Transverse colon (tissue), 3 donors: ENCODE data around the gene CYGB.

ENCODE experiments used
- CTCF ChIP-seq, 5 experiments: fragments of 200-600 bp in 3 of 5; fragments of 450-650 bp in 2 of 5; sonication (generic) in 3 of 5; IDR thresholded peaks; 1 replicate in 2 of 5; 2 replicates in 3 of 5; pipeline ENCODE4 v1.5.1; 2016 to 2017; ENCODE audit warnings: antibody characterized with exemption in 5 of 5, inconsistent platforms in 3 of 5, mild to moderate bottlenecking in 2 of 5, moderate library complexity in 1 of 5
- POLR2A ChIP-seq: fragments of 450-650 bp; IDR thresholded peaks from one replicate; pipeline ENCODE4 v1.6.1; 2016; ENCODE audit warnings: antibody characterized with exemption, mild to moderate bottlenecking, moderate library complexity

GRCh38 chr17:76551685-76552084 lies 14.2 kb upstream of the CYGB start:
- TF ChIP-seq CTCF (IDR thresholded peaks at IDR 0.05) (no peak), POLR2A (no peak)
